ENCODE data around the gene SYNE2.
"Not testable (repeated sequence)": the region's sequence is repeated elsewhere in the genome, so short reads cannot be mapped to it uniquely, and the experiment has no call there.

The SYNE2 gene

DNA sequence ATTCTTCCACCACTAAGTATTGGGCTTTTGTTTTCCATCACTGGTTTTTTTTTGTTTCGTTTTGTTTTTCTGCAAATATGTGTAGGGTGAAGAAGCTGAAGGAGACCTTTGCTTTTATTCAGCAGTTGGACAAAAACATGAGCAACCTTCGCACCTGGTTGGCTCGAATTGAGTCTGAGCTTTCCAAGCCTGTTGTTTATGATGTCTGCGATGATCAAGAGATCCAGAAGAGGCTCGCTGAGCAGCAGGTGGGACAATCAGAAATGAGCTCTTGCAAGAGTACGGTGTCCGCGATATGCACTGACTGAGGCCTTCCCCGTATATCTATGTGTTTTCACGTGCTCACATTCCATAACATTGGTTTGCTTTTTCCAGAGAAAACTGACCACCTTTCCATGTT, 349.9 kb downstream of the SYNE2 start:
- Histone ChIP-seq H3K4me3 (ENCODE audit: low read length) (no peak overlapping the region), H3K4me1 (ENCODE audit: insufficient read depth, low read length) (peaks cover 8% of the 10 kb centered on the region; the same call in 1 of the 2 replicates), H3K9me3 (ENCODE audit: insufficient read depth, low read depth, low read length) (no peaks in the 10 kb centered on the region), H3K27me3 (ENCODE audit: insufficient read depth, low read length) (no peaks in the 10 kb centered on the region), H3K9ac (ENCODE audit: low read depth, low read length) (no peak overlapping the region), H3K27ac (ENCODE audit: low read length) (no peak overlapping the region), H3K36me3 (ENCODE audit: insufficient read depth, low read depth, low read length) (peaks cover 19% of the 10 kb centered on the region; the same call in 1 of the 2 replicates)

DNA sequence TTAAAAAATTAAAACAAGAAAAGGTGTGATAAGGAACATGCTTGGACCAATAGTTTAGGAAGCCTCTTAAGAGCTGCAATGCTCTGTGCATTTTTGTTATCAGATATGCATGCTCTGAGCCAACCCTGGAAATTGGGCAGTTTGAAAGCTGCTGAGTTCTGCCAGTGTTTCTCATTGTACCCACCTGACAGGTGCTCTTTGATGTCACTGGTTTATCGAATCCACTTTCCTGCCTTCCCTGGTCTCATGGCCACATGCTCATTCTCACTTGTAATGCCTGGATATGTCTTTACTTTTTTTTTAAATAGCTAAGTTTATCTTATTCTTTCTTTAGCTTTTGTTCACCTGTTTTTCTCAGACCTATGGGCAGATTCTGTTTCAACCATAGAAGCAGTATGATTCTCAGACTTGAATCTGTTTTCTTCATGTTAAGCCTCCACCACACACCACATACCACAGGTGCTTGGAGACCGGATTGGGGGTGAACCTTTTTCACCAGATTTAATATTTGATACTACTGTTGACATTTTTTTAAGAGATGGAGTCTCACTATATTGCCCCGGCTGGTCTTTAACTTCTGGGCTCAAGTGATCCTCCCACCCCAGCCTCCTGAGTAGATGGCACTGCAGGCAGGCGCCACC, 350.7 kb downstream of the SYNE2 start:
- H3K36me3 ChIP-seq (ENCODE audit: insufficient read depth, low read depth, low read length) = peaks cover 27% of the 10 kb centered on the region
- H3K4me3 ChIP-seq (ENCODE audit: low read length) = no peak overlapping the region
- no peaks in the 10 kb centered on the region for H3K9me3 ChIP-seq (ENCODE audit: insufficient read depth, low read depth, low read length)
- H3K27ac ChIP-seq (ENCODE audit: low read length) = no peak overlapping the region
- H3K4me1 ChIP-seq (ENCODE audit: insufficient read depth, low read length) = peaks cover 8% of the 10 kb centered on the region; the same call in 1 of the 2 replicates
- H3K27me3 ChIP-seq (ENCODE audit: insufficient read depth, low read length) = no peaks in the 10 kb centered on the region
- H3K9ac ChIP-seq (ENCODE audit: low read depth, low read length) = no peak overlapping the region

DNA sequence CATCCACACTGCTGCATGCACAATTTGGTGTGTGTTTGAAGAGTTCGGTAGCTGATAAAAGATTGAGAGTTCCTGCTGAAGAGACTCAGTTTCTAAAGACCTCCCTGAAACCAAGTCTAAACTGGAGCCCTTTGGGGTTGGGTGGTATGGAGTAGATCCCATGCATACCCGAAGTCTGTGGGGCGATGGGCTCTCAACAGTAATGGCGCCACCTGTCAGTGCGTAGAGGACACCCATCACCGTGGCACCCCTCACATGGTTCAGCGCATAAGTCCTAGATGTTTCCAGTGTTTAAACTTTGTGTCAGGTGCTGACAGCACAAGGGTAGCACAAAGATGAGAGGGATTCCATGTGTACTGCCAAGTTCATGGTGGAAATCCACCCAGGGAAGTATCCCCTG, 355.5 kb downstream of the SYNE2 start:
- H3K36me3 ChIP-seq (ENCODE audit: insufficient read depth, low read depth, low read length) = peaks cover 64% of the 10 kb centered on the region
- H3K4me1 ChIP-seq (ENCODE audit: insufficient read depth, low read length) = no peaks in the 10 kb centered on the region; the same call in 1 of the 2 replicates
- H3K4me3 ChIP-seq (ENCODE audit: low read length) = no peak overlapping the region
- no peaks in the 10 kb centered on the region for H3K9me3 ChIP-seq (ENCODE audit: insufficient read depth, low read depth, low read length)
- H3K27ac ChIP-seq (ENCODE audit: low read length) = no peak overlapping the region
- no peaks in the 10 kb centered on the region for H3K27me3 ChIP-seq (ENCODE audit: insufficient read depth, low read length)
- H3K9ac ChIP-seq (ENCODE audit: low read depth, low read length) = no peak overlapping the region

DNA sequence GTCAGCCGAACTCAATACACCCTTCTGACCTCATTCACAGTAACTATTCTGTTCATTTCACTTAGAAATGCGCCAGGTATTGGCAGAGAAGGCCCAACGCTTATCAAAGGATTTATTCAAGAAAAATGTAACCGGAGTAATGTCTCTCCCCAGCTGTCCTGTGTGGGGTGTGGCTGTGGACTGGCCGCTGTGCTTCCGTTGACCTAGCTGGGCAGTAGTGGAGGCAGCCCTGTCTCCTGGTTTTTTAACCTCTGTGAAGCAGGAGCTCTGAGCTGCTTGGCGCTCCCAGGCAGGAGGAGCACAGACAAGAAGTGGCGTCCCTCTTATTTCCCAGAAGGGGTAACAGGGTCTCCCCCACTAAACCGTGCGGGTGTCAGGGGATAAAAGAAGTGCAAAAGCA, 356.2 kb downstream of the SYNE2 start:
- Histone ChIP-seq H3K27ac (ENCODE audit: low read length) (no peak overlapping the region), H3K36me3 (ENCODE audit: insufficient read depth, low read depth, low read length) (peaks cover 64% of the 10 kb centered on the region), H3K4me1 (ENCODE audit: insufficient read depth, low read length) (no peaks in the 10 kb centered on the region; the same call in 1 of the 2 replicates), H3K9me3 (ENCODE audit: insufficient read depth, low read depth, low read length) (no peaks in the 10 kb centered on the region), H3K27me3 (ENCODE audit: insufficient read depth, low read length) (no peaks in the 10 kb centered on the region), H3K9ac (ENCODE audit: low read depth, low read length) (no peak overlapping the region), H3K4me3 (ENCODE audit: low read length) (no peak overlapping the region)

DNA sequence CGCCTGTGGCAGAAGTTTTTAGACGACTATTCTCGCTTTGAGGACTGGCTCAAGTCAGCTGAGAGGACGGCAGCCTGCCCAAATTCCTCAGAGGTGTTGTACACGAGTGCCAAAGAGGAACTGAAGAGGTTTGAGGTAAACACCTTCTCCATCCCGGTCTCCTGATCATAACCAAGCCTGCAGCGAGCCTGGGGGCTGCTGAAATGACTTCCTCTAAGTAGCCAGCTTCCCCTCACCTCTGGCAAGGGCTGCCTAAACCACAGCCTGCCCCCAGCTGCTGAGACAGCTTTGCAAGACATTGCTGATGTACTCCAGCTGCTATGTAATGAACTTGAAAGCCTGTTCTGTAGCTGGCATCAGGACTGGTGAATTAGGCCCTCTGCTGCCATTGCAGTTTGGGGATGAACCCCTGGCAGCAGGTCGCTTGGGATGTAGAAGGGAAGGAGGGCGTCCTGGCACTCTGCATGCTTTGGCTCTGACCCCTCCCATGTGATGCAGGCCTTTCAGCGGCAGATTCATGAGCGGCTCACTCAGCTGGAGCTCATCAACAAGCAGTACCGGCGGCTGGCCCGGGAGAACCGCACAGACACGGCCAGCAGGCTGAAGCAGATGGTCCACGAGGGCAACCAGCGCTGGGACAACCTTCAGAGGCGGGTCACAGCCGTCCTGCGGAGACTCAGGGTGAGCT, 356.8 kb downstream of the SYNE2 start:
- peaks cover 68% of the 10 kb centered on the region for H3K36me3 ChIP-seq (ENCODE audit: insufficient read depth, low read depth, low read length)
- no peaks in the 10 kb centered on the region; the same call in 1 of the 2 replicates for H3K4me1 ChIP-seq (ENCODE audit: insufficient read depth, low read length)
- no peak overlapping the region for H3K27ac ChIP-seq (ENCODE audit: low read length)
- no peaks in the 10 kb centered on the region for H3K27me3 ChIP-seq (ENCODE audit: insufficient read depth, low read length)
- no peaks in the 10 kb centered on the region for H3K9me3 ChIP-seq (ENCODE audit: insufficient read depth, low read depth, low read length)
- H3K4me3 ChIP-seq (ENCODE audit: low read length) = no peak overlapping the region
- no peak overlapping the region for H3K9ac ChIP-seq (ENCODE audit: low read depth, low read length)

DNA sequence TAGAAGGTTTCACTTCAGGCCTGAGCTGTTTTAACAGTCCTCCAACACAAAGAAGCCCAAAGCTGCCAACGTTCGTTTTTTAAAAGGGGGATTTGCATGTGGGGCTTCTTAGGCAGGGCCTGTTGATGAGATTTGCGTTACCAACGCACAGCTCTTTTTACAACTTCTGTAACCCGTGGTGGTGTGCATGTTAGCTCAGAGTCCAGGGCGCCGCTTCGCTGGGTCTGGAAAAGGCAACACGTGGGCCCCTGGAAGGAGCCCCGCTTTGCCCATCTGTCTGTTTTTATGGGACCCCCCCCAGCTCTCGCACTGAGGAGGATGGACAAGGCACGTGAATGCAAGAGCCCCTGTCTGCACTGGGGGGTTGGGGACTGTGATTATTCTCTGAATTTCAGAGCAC, 357.4 kb downstream of the SYNE2 start:
- no peaks in the 10 kb centered on the region; the same call in 1 of the 2 replicates for H3K4me1 ChIP-seq (ENCODE audit: insufficient read depth, low read length)
- no peak overlapping the region for H3K9ac ChIP-seq (ENCODE audit: low read depth, low read length)
- H3K4me3 ChIP-seq (ENCODE audit: low read length) = no peak overlapping the region
- H3K36me3 ChIP-seq (ENCODE audit: insufficient read depth, low read depth, low read length) = peaks cover 75% of the 10 kb centered on the region
- no peak overlapping the region for H3K27ac ChIP-seq (ENCODE audit: low read length)
- H3K9me3 ChIP-seq (ENCODE audit: insufficient read depth, low read depth, low read length) = no peaks in the 10 kb centered on the region
- no peaks in the 10 kb centered on the region for H3K27me3 ChIP-seq (ENCODE audit: insufficient read depth, low read length)

DNA sequence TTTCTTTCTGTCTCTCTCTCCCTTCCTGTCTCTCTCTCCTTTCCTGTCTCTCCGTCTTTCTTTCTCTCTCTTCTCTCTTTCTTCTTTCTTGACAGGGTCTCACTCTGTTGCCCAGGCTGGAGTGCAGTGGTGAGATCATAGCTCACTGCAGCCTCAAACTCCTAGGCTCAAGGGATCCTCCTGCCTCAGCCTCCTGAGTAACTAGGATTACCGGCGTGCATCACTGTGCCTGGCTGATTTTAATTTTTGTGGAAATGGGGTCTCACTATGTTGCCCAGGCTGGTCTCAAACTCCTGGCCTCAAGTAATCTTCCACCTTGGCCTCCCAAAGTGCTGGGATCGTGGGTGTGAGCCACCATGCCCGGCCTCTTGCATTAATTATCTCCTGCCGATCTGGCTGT, 358.1 kb downstream of the SYNE2 start:
- H3K27me3 ChIP-seq (ENCODE audit: insufficient read depth, low read length); H3K4me1 ChIP-seq (ENCODE audit: insufficient read depth, low read length); H3K9me3 ChIP-seq (ENCODE audit: insufficient read depth, low read depth, low read length); H3K9ac ChIP-seq (ENCODE audit: low read depth, low read length); H3K27ac ChIP-seq (ENCODE audit: low read length); H3K4me3 ChIP-seq (ENCODE audit: low read length): not testable (repeated sequence)
- H3K36me3 ChIP-seq (ENCODE audit: insufficient read depth, low read depth, low read length) = peaks cover 82% of the 10 kb centered on the region

DNA sequence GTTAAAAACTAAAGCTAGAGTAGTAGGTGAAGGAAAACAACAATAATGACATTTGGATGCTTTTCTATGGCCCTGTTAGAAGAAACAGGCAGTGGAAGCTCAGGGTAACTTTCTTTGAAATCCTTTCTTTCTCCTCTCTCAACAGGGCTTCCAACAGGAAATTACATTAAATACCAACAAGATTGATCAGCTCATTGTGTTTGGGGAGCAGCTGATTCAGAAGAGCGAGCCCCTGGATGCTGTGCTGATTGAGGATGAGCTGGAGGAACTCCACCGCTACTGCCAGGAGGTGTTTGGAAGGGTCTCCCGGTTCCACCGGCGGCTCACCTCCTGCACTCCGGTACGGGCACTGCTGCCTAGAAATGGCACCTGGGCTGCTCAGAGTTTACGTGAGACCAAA, 359.9 kb downstream of the SYNE2 start:
- Histone ChIP-seq H3K9me3 (ENCODE audit: insufficient read depth, low read depth, low read length) (no peaks in the 10 kb centered on the region), H3K9ac (ENCODE audit: low read depth, low read length) (no peak overlapping the region), H3K27ac (ENCODE audit: low read length) (no peak overlapping the region), H3K27me3 (ENCODE audit: insufficient read depth, low read length) (no peaks in the 10 kb centered on the region), H3K4me1 (ENCODE audit: insufficient read depth, low read length) (no peaks in the 10 kb centered on the region), H3K4me3 (ENCODE audit: low read length) (no peak overlapping the region), H3K36me3 (ENCODE audit: insufficient read depth, low read depth, low read length) (peaks cover 99% of the 10 kb centered on the region)

DNA sequence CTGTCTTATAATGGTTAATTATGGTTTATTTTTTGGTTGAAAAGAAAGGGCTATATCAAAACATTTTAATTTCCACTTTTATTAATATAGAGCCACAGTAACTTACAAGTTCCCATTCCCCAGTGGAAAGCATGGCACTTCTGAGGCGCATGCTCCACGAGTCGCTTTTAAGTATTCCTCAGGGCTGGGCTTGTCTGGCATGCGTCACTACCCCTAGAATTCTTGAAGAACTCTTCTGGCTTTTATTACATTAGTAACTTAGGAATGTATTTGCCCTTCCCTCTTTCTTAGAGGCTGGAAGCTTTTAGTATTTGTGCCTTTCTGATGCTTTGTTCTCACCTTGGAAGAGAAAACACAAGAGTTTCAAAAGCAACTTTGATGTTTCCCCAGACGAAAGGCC, 360.3 kb downstream of the SYNE2 start:
- H3K27me3 ChIP-seq (ENCODE audit: insufficient read depth, low read length) = no peaks in the 10 kb centered on the region
- H3K27ac ChIP-seq (ENCODE audit: low read length) = no peak overlapping the region
- H3K9me3 ChIP-seq (ENCODE audit: insufficient read depth, low read depth, low read length) = no peaks in the 10 kb centered on the region
- no peak overlapping the region for H3K9ac ChIP-seq (ENCODE audit: low read depth, low read length)
- H3K36me3 ChIP-seq (ENCODE audit: insufficient read depth, low read depth, low read length) = peaks cover 99% of the 10 kb centered on the region
- no peak overlapping the region for H3K4me3 ChIP-seq (ENCODE audit: low read length)
- no peaks in the 10 kb centered on the region for H3K4me1 ChIP-seq (ENCODE audit: insufficient read depth, low read length)

DNA sequence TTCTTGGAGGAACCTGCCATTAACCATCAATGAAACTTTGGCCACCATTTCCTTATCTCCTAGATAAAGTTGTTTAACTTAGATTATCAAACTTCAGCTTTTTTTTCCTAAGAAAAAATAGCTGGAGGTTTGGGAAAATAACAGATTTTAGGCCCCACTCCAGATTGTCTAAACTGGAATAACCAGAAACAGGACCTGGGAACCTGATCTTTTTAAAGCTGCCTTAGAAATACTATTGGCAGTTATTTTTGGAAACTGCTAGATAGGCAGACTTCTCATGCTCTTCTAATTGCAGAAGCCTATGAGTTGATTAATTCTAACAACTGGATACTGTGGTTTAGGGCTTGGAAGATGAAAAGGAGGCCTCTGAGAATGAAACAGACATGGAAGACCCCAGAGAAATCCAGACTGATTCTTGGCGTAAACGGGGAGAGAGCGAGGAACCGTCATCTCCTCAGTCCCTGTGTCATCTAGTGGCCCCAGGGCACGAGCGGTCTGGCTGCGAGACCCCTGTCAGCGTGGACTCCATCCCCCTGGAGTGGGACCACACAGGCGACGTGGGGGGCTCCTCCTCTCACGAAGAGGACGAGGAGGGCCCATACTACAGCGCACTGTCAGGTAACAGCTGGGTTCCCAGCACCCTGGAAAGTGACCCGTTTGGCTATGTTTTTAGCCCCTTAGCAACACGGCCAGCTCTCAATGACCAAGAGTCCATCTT, 361.2 kb downstream of the SYNE2 start:
- no peaks in the 10 kb centered on the region for H3K4me1 ChIP-seq (ENCODE audit: insufficient read depth, low read length)
- no peak overlapping the region for H3K9ac ChIP-seq (ENCODE audit: low read depth, low read length)
- peaks cover 99% of the 10 kb centered on the region for H3K36me3 ChIP-seq (ENCODE audit: insufficient read depth, low read depth, low read length)
- no peaks in the 10 kb centered on the region for H3K9me3 ChIP-seq (ENCODE audit: insufficient read depth, low read depth, low read length)
- H3K27me3 ChIP-seq (ENCODE audit: insufficient read depth, low read length) = no peaks in the 10 kb centered on the region
- H3K4me3 ChIP-seq (ENCODE audit: low read length) = no peak overlapping the region
- no peak overlapping the region for H3K27ac ChIP-seq (ENCODE audit: low read length)

DNA sequence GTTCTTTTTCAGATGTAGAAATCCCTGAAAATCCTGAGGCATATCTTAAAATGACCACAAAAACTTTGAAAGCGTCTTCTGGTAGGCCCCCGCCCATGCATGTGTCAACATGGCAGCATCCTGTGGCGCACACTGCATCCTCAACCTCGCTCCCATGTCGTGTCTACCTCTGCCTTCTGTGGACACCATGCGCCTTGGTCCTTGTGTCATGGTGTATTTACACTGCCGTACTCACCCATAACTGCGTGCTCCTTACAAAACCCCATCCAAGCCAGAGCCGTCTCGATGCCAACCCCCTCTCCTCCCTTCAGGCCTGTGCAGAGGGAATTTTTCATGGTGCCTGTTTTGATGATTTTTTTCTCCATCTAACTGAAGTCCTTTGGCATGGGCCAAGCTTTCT, 362.5 kb downstream of the SYNE2 start:
- H3K36me3 ChIP-seq (ENCODE audit: insufficient read depth, low read depth, low read length) = peaks cover 99% of the 10 kb centered on the region

DNA sequence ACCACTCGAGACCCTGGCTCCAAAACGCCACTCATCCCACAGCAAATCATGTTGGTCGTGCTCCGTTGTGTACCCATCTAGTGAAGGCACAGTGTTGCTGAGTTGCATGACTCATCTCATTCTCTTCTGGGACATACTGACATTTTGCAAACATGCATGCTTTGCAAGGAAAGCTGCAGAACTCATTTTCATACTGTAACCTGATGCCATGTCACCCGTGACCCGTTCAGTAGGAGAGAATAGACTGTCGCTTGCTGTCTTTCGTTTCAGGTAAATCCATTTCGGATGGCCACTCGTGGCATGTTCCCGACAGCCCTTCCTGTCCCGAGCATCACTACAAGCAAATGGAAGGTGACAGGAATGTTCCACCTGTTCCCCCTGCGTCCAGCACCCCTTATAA, 363.2 kb downstream of the SYNE2 start:
- H3K27ac ChIP-seq (ENCODE audit: low read length) = no peak overlapping the region
- no peak overlapping the region for H3K4me3 ChIP-seq (ENCODE audit: low read length)
- H3K27me3 ChIP-seq (ENCODE audit: insufficient read depth, low read length) = no peaks in the 10 kb centered on the region
- no peaks in the 10 kb centered on the region for H3K4me1 ChIP-seq (ENCODE audit: insufficient read depth, low read length)
- H3K9me3 ChIP-seq (ENCODE audit: insufficient read depth, low read depth, low read length) = no peaks in the 10 kb centered on the region
- no peak overlapping the region for H3K9ac ChIP-seq (ENCODE audit: low read depth, low read length)
- peaks cover 100% of the 10 kb centered on the region for H3K36me3 ChIP-seq (ENCODE audit: insufficient read depth, low read depth, low read length)

More for the DNA sequence above, 362.5 kb downstream of the SYNE2 start:
- Histone ChIP-seq H3K9me3 (ENCODE audit: insufficient read depth, low read depth, low read length) (no peaks in the 10 kb centered on the region), H3K27ac (ENCODE audit: low read length) (no peak overlapping the region), H3K4me3 (ENCODE audit: low read length) (no peak overlapping the region), H3K4me1 (ENCODE audit: insufficient read depth, low read length) (no peaks in the 10 kb centered on the region), H3K9ac (ENCODE audit: low read depth, low read length) (no peak overlapping the region), H3K27me3 (ENCODE audit: insufficient read depth, low read length) (no peaks in the 10 kb centered on the region)
